ENCODE data around the gene ADARB2.

The ADARB2 gene

GRCh38 chr10:1315178-1315577 is 422.1 kb downstream of the ADARB2 start:
- ATAC-seq (no peak), DNase-seq (no peak)

- ATAC-seq (no peak), DNase-seq (no peak)
These were observed 425.6 kb downstream of the ADARB2 start for GRCh38 chr10:1311726-1312125.

- DNase-seq, result no peak
- ATAC-seq, result no peak
These were observed 427.0 kb downstream of the ADARB2 start for GRCh38 chr10:1310271-1310789.

- DNase-seq, result no peak
These were observed 427.6 kb downstream of the ADARB2 start for GRCh38 chr10:1309617-1310270.

GRCh38 chr10:1308962-1309616 is 428.2 kb downstream of the ADARB2 start:
- DNase-seq, result no peak

More at GRCh38 chr10:1309617-1310270, 427.6 kb downstream of the ADARB2 start:
- ATAC-seq, result no peak

GRCh38 chr10:1308173-1308961 is 429.0 kb downstream of the ADARB2 start:
- ATAC-seq (no peak), DNase-seq (no peak)

More at GRCh38 chr10:1308962-1309616, 428.2 kb downstream of the ADARB2 start:
- no peak for ATAC-seq

GRCh38 chr10:1301143-1301542 is 436.2 kb downstream of the ADARB2 start:
- no peak for ATAC-seq

GRCh38 chr10:1300218-1300617 is 437.1 kb downstream of the ADARB2 start:
- no peak for DNase-seq
- ATAC-seq, result no peak

More at GRCh38 chr10:1301143-1301542, 436.2 kb downstream of the ADARB2 start:
- no peak for DNase-seq

GRCh38 chr10:1299041-1299726 is 438.1 kb downstream of the ADARB2 start:
- DNase-seq (no peak), ATAC-seq (no peak)

GRCh38 chr10:1297566-1298301 is 439.6 kb downstream of the ADARB2 start:
- DNase-seq (no peak), ATAC-seq (no peak)

GRCh38 chr10:1295756-1296480 is 441.4 kb downstream of the ADARB2 start:
- DNase-seq (no peak), ATAC-seq (no peak)

- DNase-seq (no peak), ATAC-seq (no peak)
These were observed 442.6 kb downstream of the ADARB2 start for GRCh38 chr10:1294748-1295147.

- no peak for ATAC-seq
- DNase-seq, result no peak
These were observed 443.5 kb downstream of the ADARB2 start for GRCh38 chr10:1293636-1294435.

GRCh38 chr10:1293157-1293556 is 444.2 kb downstream of the ADARB2 start:
- ATAC-seq (no peak), DNase-seq (no peak)

GRCh38 chr10:1292611-1293031 is 444.7 kb downstream of the ADARB2 start:
- no peak for DNase-seq
- no peak for ATAC-seq

- DNase-seq (no peak), ATAC-seq (no peak)
These were observed 445.9 kb downstream of the ADARB2 start for GRCh38 chr10:1291178-1292090.

- no peak for DNase-seq
- ATAC-seq, result no peak
These were observed 447.3 kb downstream of the ADARB2 start for GRCh38 chr10:1290071-1290471.

- no peak for DNase-seq
- no peak for ATAC-seq
These were observed 447.7 kb downstream of the ADARB2 start for GRCh38 chr10:1289591-1289990.

GRCh38 chr10:1287971-1288401 is 449.3 kb downstream of the ADARB2 start:
- ATAC-seq (no peak), DNase-seq (no peak)
